Epithelial cell of proximal tubule (primary cell): ENCODE results near the gene ZBTB7A. TPM values are rescaled to one million over a fixed set of nuclear protein-coding genes. Genes with fewer than 3 reads are reported as not detected.

Experiments
- DNase-seq: peaks from one replicate; pipeline ENCODE4 v3.0.0-alpha.2; 2011; ENCODE audit warnings: low read depth
- H3K4me3 ChIP-seq: 2 replicates; pipeline ENCODE4 v1.5.1; 2011; ENCODE audit warnings: low read depth, mild to moderate bottlenecking, low read length
- total RNA-seq: library from RNA; depleted of rRNA; stranded (reverse); fragments of >200 nt; gene quantifications from 2 replicates; pipeline ENCODE4 v1.2.3, GENCODE V29; 2015
- TF ChIP-seq, protein P1 (sequence below): conservative IDR thresholded peaks from 2 replicates; pipeline ENCODE4 v1.5.1; 2012; ENCODE audit warnings: low read depth, mild to moderate bottlenecking, low read length

Gene ZBTB7A
- total RNA-seq, 1 donor from 2014 or later: 22.1 TPM

DNA sequence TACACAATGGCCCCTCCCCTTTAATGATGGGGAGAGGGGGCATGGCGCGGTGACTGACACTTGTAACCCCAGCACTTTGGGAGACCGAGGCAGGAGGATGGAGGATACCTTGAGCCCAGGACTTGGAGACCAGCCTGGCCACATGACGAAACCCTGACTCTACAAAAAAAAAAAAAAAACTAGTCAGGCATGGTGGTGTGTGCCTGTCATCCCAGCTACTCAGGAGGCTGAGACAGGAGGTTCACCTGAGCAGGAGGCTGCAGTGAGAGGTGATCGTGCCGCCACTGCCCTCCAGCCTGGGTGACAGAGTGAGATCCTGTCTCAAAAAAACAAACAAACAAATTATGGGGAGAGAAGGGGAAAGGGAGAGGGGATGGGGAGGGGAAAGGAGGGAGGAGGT lies 13.8 kb upstream of the ZBTB7A start:
- TF ChIP-seq, protein P1, sequence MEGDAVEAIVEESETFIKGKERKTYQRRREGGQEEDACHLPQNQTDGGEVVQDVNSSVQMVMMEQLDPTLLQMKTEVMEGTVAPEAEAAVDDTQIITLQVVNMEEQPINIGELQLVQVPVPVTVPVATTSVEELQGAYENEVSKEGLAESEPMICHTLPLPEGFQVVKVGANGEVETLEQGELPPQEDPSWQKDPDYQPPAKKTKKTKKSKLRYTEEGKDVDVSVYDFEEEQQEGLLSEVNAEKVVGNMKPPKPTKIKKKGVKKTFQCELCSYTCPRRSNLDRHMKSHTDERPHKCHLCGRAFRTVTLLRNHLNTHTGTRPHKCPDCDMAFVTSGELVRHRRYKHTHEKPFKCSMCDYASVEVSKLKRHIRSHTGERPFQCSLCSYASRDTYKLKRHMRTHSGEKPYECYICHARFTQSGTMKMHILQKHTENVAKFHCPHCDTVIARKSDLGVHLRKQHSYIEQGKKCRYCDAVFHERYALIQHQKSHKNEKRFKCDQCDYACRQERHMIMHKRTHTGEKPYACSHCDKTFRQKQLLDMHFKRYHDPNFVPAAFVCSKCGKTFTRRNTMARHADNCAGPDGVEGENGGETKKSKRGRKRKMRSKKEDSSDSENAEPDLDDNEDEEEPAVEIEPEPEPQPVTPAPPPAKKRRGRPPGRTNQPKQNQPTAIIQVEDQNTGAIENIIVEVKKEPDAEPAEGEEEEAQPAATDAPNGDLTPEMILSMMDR: no peak
- no peak for DNase-seq
- H3K4me3 ChIP-seq: no peak overlapping the region

DNA sequence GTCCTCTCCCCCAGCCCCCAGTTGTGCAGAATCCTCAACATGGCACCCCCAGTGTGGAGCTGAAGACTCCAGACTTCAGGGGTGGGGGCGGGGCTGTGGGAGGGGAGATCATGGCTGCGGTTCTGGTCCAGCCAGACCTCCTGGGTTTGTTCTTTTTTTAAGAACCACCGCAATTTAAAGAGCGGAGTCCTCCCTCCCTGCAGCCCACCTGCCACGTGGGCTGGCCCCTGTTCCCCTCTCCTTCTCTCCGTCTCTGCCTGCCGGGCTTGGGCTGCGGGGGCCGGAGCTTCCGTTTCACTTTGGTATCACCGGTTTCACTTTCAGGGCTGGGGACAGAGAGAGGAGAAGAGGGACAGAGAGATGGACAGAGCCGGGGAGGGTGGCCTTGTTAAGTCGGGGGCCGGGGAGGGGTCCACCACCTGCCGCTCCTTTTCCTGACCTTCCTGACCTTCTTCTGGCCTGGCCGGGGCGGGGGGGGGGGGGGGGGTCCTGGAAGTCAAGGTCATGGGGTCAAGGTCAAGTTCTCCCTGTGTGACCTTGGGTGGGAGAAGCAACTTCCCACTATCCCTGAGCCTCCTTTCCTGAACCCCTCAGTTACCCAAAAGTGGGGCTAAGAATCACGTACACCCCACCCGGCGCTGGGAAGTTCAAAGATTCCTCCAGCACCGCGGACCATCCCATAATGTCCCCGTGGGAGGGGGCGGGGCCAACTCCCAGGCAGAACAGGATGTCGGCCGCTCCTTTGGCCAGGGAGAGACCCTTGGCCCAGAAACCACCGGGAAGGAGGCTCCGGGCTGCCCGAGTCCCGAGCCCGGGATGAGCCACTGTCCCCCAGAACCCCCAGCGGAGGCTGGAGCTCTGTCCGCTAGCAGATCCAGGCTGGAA lies 11.3 kb upstream of the ZBTB7A start:
- TF ChIP-seq, protein P1: no peak
- DNase-seq: no peak
- H3K4me3 ChIP-seq: peak overlapping the region; percentile 53

DNA sequence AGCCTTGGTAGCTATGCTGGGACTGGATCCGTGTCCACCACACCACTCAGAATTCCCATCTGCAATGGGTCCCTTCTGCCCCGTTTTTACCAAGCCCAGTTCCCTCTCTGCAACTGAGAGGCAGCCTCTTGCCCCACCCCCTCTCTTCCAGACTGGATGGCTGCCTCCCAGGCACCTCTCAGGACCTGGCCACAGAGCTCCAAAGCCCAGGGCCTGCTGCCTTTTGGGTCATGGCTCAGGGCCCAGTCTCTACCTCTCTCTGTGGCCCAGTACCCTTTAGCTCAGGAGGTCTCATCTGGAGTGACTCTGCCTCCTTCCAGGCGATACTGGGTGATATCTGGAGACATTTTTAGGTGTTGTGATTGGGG lies 10.3 kb upstream of the ZBTB7A start:
- no peak for DNase-seq
- H3K4me3 ChIP-seq: no peak overlapping the region
- TF ChIP-seq, protein P1: no peak

DNA sequence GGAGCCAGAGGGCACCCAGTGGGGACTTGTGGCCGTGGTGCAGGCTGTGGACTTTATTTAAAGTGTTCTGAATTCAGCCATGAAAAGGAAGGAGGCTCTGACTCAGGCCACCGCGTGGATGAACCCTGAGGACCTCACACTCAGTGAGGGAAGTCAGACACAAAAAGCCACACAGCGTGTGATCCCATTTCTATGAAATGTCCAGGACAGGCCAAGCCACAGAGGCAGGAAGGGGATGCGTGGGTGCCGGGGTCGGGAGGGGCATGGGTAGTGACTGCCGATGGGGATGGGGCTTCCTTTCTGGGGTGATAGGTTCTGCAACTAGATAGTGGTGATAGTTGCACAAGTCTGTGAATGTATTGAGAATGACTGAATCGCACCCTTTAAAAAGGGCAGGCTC lies 8.7 kb upstream of the ZBTB7A start:
- no peak for DNase-seq
- no peak overlapping the region for H3K4me3 ChIP-seq

DNA sequence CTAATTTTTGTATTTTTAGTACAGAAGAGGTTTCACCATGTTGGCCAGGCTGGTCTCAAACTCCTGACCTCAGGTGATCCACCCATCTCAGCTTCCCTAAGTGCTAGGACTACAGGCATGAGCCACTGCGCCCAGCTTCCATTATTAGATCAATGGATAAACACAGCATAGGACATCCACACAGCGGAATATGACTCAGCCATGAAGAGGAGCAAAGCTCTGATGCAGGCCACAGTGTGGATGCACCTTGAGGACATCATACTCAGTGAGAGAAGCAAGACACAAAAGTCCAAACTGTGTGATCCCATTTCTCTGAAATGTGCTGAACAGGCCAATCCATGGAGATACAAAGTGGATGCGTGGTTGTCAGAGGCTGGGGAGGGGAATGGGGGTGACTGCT lies 4.9 kb upstream of the ZBTB7A start:
- no peak overlapping the region for H3K4me3 ChIP-seq
- DNase-seq: no peak
- TF ChIP-seq, protein P1: no peak

More for the DNA sequence above, 8.7 kb upstream of the ZBTB7A start:
- TF ChIP-seq, protein P1: no peak

DNA sequence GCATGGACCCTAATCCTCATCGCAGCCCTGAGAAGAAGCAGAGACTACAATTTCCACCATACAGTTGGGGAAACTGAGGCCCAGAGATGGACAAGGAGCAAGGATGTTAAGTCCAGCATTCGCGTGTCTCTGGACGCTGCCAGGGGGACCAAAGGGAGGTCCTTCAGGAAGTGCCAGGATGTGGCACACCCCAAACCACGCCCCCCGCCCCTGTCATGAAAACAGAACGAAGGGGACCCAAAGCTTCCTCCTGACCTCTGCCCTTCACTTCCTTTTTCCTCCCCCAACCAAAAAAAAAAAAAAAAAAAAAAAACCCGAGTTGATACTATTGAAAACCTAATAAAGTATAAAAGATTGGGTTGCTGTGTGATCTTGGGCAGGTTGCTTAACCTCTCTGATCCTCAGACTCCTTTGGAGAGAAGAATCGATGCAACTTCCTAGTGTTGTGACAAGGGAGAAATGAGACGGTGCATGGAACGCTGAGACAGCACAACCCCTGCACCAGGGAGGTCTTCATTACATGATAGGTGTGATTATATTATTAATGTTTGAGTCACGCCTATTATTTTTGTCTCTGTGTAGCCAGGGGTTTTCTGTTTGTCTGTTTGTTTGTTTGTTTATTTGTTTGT lies 2.7 kb upstream of the ZBTB7A start:
- no peak for DNase-seq
- no peak overlapping the region for H3K4me3 ChIP-seq
- TF ChIP-seq, protein P1: no peak
